NCI-H1092 (cell line): ENCODE results near the gene ADSS1.

Experiments
- DNase-seq: peaks from one replicate; lab custom pipeline; 2025; lab: John Stamatoyannopoulos, UW

The ADSS1 gene

GRCh38 chr14:104700225-104700651 lies 23.8 kb upstream of the ADSS1 start:
- no peak for DNase-seq

- DNase-seq, result no peak
These were observed 23.2 kb upstream of the ADSS1 start for GRCh38 chr14:104700747-104701217.

GRCh38 chr14:104701383-104702076 lies 22.5 kb upstream of the ADSS1 start:
- DNase-seq, result no peak

GRCh38 chr14:104702106-104702505 lies 21.9 kb upstream of the ADSS1 start:
- no peak for DNase-seq

- DNase-seq, result no peak
These were observed 21.4 kb upstream of the ADSS1 start for GRCh38 chr14:104702673-104703072.

- DNase-seq, result no peak
These were observed 20.8 kb upstream of the ADSS1 start for GRCh38 chr14:104703269-104703668.

GRCh38 chr14:104704252-104704651 lies 19.8 kb upstream of the ADSS1 start:
- no peak for DNase-seq

- no peak for DNase-seq
These were observed 18.5 kb upstream of the ADSS1 start for GRCh38 chr14:104705340-104706047.

- no peak for DNase-seq
These were observed 17.1 kb upstream of the ADSS1 start for GRCh38 chr14:104706733-104707607.

- DNase-seq, result no peak
These were observed 16.1 kb upstream of the ADSS1 start for GRCh38 chr14:104707608-104708595.

- peak; percentile 30 for DNase-seq
These were observed 15.3 kb upstream of the ADSS1 start for GRCh38 chr14:104708606-104709268.

GRCh38 chr14:104709387-104710039 lies 14.5 kb upstream of the ADSS1 start:
- DNase-seq, result no peak

GRCh38 chr14:104710071-104710735 lies 13.8 kb upstream of the ADSS1 start:
- DNase-seq, result no peak

GRCh38 chr14:104712881-104713734 lies 10.9 kb upstream of the ADSS1 start:
- no peak for DNase-seq

GRCh38 chr14:104714066-104714465 lies 10.0 kb upstream of the ADSS1 start:
- DNase-seq, result no peak

GRCh38 chr14:104714681-104715080 lies 9.3 kb upstream of the ADSS1 start:
- no peak for DNase-seq

- no peak for DNase-seq
These were observed 8.6 kb upstream of the ADSS1 start for GRCh38 chr14:104715416-104715815.

GRCh38 chr14:104715871-104716270 lies 8.2 kb upstream of the ADSS1 start:
- DNase-seq, result no peak

- no peak for DNase-seq
These were observed 6.9 kb upstream of the ADSS1 start for GRCh38 chr14:104717137-104717536.
